Esophagus squamous epithelium (tissue), 5 donors: Measurements from ENCODE around the gene NDEL1. TPM values are rescaled to one million over a fixed set of nuclear protein-coding genes. Genes with fewer than 3 reads are reported as not detected.

ENCODE experiments used
- DNase-seq: peaks from one replicate; lab custom pipeline; 2025; lab: John Stamatoyannopoulos, UW
- H3K27ac ChIP-seq, 4 donors: fragments of 200-600 bp; sonication (generic); one replicate each; pipeline ENCODE4 v1.5.1; 2016 to 2019; ENCODE audit warnings: mild to moderate bottlenecking in 1 of 4
- H3K27me3 ChIP-seq, 4 donors: fragments of 200-600 bp; sonication (generic); 1 replicate in 3 of 4; 2 replicates in 1 of 4; pipeline versions ENCODE4 v1.5.1 to v1.6.0; 2017 to 2021; ENCODE audit warnings: antibody characterized with exemption in 1 of 4
- H3K36me3 ChIP-seq, 3 donors: fragments of 200-600 bp; sonication (generic); one replicate each; pipeline ENCODE4 v1.5.1; 2016 to 2019
- H3K4me1 ChIP-seq, 3 donors: fragments of 200-600 bp; sonication (generic); one replicate each; pipeline ENCODE4 v1.5.1; 2017 to 2019
- H3K4me3 ChIP-seq, 4 donors: fragments of 200-600 bp; sonication (generic); 1 replicate in 3 of 4; 2 replicates in 1 of 4; pipeline ENCODE4 v1.5.1; 2016 to 2019; ENCODE audit warnings: mild to moderate bottlenecking in 2 of 4, moderate library complexity in 1 of 4
- H3K9me3 ChIP-seq, 3 donors: fragments of 200-600 bp; sonication (generic); one replicate each; pipeline ENCODE4 v1.5.1; 2016 to 2019
- POLR2A ChIP-seq, 4 donors: fragments of 450-650 bp; IDR thresholded peaks; one replicate each; pipeline ENCODE4 v1.6.1; 2017; ENCODE audit warnings: antibody characterized with exemption in 4 of 4, mild to moderate bottlenecking in 4 of 4, moderate library complexity in 3 of 4
- WGBS, 2 donors: methylation state at CpG; one replicate each; pipeline ENCODE4 v1.1.5; 2018; 5-methylcytosine and 5-hydroxymethylcytosine counted together
- intact Hi-C: fragments of 100-400 bp; cut with DNase I; formaldehyde crosslinking; loops from one replicate; pipeline ENCODE4 v1.15.0; 2022
- total RNA-seq, 4 donors: library from RNA; depleted of rRNA; stranded (reverse); fragments of >200 nt; gene quantifications; one replicate each; pipeline ENCODE4 v1.1.0, GENCODE V29; 2016
- TF ChIP-seq, protein P1 (sequence below), 6 experiments: fragments of 450-650 bp in 4 of 6; fragments of 200-600 bp in 2 of 6; sonication (generic) in 2 of 6; IDR thresholded peaks; one replicate each; pipeline ENCODE4 v1.5.1; 2016 to 2019; ENCODE audit warnings: antibody characterized with exemption in 6 of 6, mild to moderate bottlenecking in 4 of 6, moderate library complexity in 4 of 6
- donor health status: DM: yes; HTN: yes; CAD: no.

The NDEL1 gene
- total RNA-seq, 4 donors from 2014 or later, result 67.5 to 107 (median 73.1) TPM

DNA sequence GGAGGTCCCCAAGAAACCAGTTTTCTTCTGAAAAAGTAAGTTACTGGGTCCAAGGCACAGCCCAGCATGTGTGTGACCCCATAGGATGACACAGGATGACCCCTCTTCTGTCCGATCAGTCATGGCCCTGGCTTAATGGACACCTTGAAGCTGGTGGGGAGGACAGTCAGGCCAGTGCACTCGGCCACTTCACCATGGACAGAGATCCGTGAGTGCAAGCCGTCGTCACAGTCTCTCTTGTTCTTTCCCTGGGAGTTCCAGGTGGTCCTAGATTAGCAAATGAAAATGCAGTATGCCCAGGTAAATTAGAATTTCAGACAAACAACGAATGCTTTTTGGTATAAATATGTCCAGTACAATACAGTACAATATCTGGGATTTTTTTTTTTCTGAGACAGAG is 36.7 kb upstream of the NDEL1 start:
- H3K36me3 ChIP-seq, result no peaks in the 10 kb centered on the region
- WGBS, 2 donors, result 46 to 56% methylated on average over 5 to 6 of the region's 6 CpGs
- H3K4me3 ChIP-seq, result no peak overlapping the region
- H3K27ac ChIP-seq, result no peak overlapping the region
- intact Hi-C loops, result loop anchor here (10.0 kb wide), 1 partner anchor 346 kb away; the partner anchor contains the start of gene CCDC42
- H3K27me3 ChIP-seq, result peaks cover 0 to 73% (median 0%) of the 10 kb centered on the region in 4 donors
- H3K9me3 ChIP-seq, result no peaks in the 10 kb centered on the region
- DNase-seq, result no peak
- TF ChIP-seq, protein P1, sequence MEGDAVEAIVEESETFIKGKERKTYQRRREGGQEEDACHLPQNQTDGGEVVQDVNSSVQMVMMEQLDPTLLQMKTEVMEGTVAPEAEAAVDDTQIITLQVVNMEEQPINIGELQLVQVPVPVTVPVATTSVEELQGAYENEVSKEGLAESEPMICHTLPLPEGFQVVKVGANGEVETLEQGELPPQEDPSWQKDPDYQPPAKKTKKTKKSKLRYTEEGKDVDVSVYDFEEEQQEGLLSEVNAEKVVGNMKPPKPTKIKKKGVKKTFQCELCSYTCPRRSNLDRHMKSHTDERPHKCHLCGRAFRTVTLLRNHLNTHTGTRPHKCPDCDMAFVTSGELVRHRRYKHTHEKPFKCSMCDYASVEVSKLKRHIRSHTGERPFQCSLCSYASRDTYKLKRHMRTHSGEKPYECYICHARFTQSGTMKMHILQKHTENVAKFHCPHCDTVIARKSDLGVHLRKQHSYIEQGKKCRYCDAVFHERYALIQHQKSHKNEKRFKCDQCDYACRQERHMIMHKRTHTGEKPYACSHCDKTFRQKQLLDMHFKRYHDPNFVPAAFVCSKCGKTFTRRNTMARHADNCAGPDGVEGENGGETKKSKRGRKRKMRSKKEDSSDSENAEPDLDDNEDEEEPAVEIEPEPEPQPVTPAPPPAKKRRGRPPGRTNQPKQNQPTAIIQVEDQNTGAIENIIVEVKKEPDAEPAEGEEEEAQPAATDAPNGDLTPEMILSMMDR (IDR thresholded peaks at IDR 0.05), result no peak
- no peak for TF ChIP-seq POLR2A (IDR thresholded peaks at IDR 0.05)
- H3K4me1 ChIP-seq, result peaks cover 0 to 11% (median 0%) of the 10 kb centered on the region in 3 donors

DNA sequence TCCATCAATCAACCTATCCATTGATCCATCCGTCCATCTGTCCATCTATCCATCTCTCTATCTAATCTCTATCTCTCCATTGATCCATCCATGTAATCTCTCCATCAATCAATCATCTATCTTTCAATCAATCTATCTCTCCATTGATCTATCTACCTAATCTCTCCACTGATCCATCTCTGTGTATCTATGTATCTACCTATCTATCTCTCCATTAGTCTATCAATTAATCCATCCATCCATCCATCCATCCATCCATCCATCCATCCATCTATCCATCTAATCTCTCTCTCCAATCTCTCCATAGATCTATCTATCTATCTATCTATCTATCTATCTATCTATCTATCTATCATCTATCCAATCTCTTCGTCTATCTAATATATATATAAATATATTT is 34.6 kb upstream of the NDEL1 start:
- Histone ChIP-seq H3K27ac (no peak overlapping the region), H3K27me3 (peaks cover 0 to 60% (median 0%) of the 10 kb centered on the region in 4 donors)

DNA sequence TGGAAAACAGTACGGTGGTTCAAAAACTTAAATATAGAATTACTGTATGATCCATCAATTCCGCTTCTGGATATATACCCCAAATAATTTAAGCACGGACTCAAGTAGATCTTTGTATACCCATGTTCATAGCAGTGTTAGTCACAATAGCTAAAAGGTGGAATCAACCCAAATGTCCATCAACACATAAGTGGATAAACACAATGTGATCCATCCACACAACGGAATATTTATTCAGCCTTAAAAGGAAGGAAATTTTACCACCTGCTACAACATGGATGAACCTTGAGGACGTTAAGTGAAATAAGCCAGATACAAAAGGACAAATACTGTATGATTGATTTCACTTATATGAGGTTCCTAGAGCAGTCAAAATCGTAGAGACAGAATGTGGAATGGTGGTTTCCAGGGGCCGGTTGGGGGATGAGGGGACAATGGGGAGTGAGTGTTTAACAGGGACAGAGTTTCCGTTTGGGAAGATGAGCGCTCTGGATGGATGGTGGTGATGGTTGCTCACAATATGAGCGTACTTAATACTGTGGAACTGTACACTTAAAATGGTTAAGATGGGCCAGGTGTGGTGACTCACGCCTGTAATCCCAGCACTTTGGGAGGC is 32.7 kb upstream of the NDEL1 start:
- WGBS, 2 donors, result 66 to 69% methylated on average over 11 of the region's 11 CpGs
- Histone ChIP-seq H3K27ac (no peak overlapping the region), H3K9me3 (no peaks in the 10 kb centered on the region), H3K27me3 (peaks cover 0 to 41% (median 0%) of the 10 kb centered on the region in 4 donors), H3K4me1 (peaks cover 0 to 4% (median 2%) of the 10 kb centered on the region in 3 donors), H3K4me3 (no peak overlapping the region), H3K36me3 (no peaks in the 10 kb centered on the region)
- intact Hi-C loops, result no loop called here
- DNase-seq, result no peak
- TF ChIP-seq, protein P1 (IDR thresholded peaks at IDR 0.05), result no peak
- no peak for TF ChIP-seq POLR2A (IDR thresholded peaks at IDR 0.05)

More for the DNA sequence above, 34.6 kb upstream of the NDEL1 start:
- Histone ChIP-seq H3K9me3 (no peaks in the 10 kb centered on the region), H3K4me1 (peaks cover 0 to 9% (median 0%) of the 10 kb centered on the region in 3 donors), H3K4me3 (no peak overlapping the region), H3K36me3 (no peaks in the 10 kb centered on the region)
- intact Hi-C loops, result no loop called here
- no peak for DNase-seq
- 74 to 77% methylated on average over 2 of the region's 2 CpGs for WGBS, 2 donors
- TF ChIP-seq POLR2A (IDR thresholded peaks at IDR 0.05), result no peak
- TF ChIP-seq, protein P1 (IDR thresholded peaks at IDR 0.05), result no peak

DNA sequence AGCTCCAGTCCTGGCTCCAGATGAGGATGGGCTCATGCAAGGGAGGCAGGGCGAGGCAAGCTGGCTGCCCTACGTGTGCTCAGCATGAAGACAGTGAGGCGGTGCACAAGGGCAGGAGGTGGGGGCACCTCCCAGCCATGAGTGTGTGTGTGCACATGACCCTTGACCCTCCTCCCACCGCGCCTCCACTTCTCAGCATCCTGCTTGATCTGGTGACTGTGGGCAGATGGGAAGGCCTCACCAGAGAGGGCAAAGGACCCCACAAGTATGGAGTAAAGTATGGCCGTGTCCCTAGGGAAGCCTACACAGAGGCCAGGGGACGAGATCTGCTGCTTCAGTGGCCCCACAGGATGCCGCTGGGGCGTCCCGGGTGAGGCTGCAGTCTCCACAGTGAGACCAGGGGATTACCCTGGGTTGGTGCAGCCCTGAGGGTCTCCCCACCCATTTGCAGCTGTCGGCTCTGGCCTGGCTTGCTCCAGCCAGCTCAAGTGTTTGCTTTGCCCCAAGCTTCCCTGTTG is 30.1 kb upstream of the NDEL1 start:
- no peak for DNase-seq
- no peaks in the 10 kb centered on the region for H3K9me3 ChIP-seq
- TF ChIP-seq, protein P1 (IDR thresholded peaks at IDR 0.05), result no peak
- TF ChIP-seq POLR2A (IDR thresholded peaks at IDR 0.05), result no peak
- intact Hi-C loops, result no loop called here
- H3K27ac ChIP-seq, result no peak overlapping the region
- H3K36me3 ChIP-seq, result no peaks in the 10 kb centered on the region
- no peak overlapping the region for H3K4me3 ChIP-seq
- H3K27me3 ChIP-seq, result peaks cover 0 to 24% (median 0%) of the 10 kb centered on the region in 4 donors
- WGBS, 2 donors, result 84 to 87% methylated on average over 7 to 9 of the region's 11 CpGs
- H3K4me1 ChIP-seq, result peaks cover 0 to 17% (median 5%) of the 10 kb centered on the region in 3 donors

DNA sequence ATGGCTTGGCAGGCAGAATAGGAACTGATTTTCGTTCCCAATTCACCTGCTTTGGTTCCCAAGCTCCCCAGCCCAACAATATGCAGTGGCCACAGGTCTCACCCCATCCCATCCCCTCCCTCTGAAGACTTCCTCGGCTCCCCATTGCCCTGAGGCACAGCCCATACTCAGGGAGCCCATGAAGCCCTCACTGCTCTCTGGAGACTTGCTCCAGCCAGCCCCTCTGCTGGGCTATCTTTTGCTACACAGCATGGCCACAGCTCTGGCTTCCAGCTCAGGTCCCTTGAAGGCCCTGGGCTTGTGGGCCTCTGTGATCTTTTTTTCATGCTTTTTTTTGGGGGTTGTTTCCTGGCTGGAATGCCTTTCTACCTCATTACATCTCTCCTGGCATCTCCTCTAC is 29.5 kb upstream of the NDEL1 start:
- Histone ChIP-seq H3K36me3 (no peaks in the 10 kb centered on the region), H3K27ac (no peak overlapping the region), H3K4me3 (no peak overlapping the region), H3K4me1 (peaks cover 0 to 22% (median 11%) of the 10 kb centered on the region in 3 donors), H3K9me3 (no peaks in the 10 kb centered on the region), H3K27me3 (peaks cover 0 to 18% (median 0%) of the 10 kb centered on the region in 4 donors)
- TF ChIP-seq POLR2A (IDR thresholded peaks at IDR 0.05), result no peak
- TF ChIP-seq, protein P1 (IDR thresholded peaks at IDR 0.05), result no peak
- DNase-seq, result no peak
- intact Hi-C loops, result no loop called here
- WGBS, 2 donors, result 56 to 80% methylated on average over 1 to 2 of the region's 2 CpGs
